SU-DHL-6 (cell line): ENCODE data around the gene NRF1.

Source experiments
- H2AFZ ChIP-seq: fragments of 200-600 bp; sonication (generic); 2 replicates; pipeline ENCODE4 v1.6.1; 2014; ENCODE audit warnings: low read depth, mild to moderate bottlenecking, moderate library complexity, mixed read lengths, antibody characterized with exemption, low read length; ENCODE audit not compliant: severe bottlenecking
- H3F3A ChIP-seq: fragments of 200-600 bp; shearing (Covaris generic); 2 replicates; pipeline ENCODE4 v1.6.0; 2016; ENCODE audit warnings: antibody characterized with exemption, mild to moderate bottlenecking; ENCODE audit not compliant: insufficient read depth
- H3K27ac ChIP-seq: fragments of 200-600 bp; sonication (generic); 2 replicates; pipeline ENCODE4 v1.5.1; 2016; ENCODE audit warnings: low read depth, mild to moderate bottlenecking, low read length, moderate library complexity, mixed read lengths
- H3K27me3 ChIP-seq: fragments of 200-600 bp; sonication (generic), shearing (Covaris generic); 2 replicates; pipeline ENCODE4 v1.6.0; 2014; ENCODE audit warnings: mild to moderate bottlenecking, low read length
- H3K36me3 ChIP-seq: fragments of 200-600 bp; sonication (generic); 2 replicates; pipeline ENCODE4 v1.6.1; 2014; ENCODE audit warnings: mild to moderate bottlenecking, low read length, mixed read lengths
- H3K4me2 ChIP-seq: fragments of 300-600, 200-600 bp; shearing (Covaris generic), sonication (generic); 2 replicates; pipeline ENCODE4 v1.6.0; 2014; ENCODE audit warnings: low read length, low read depth, mild to moderate bottlenecking; ENCODE audit not compliant: poor library complexity, severe bottlenecking
- H3K4me3 ChIP-seq: fragments of 200-600 bp; sonication (generic); 2 replicates; pipeline ENCODE4 v1.5.1; 2014; ENCODE audit warnings: antibody characterized with exemption, low read length, mild to moderate bottlenecking, mixed read lengths; ENCODE audit not compliant: insufficient read depth, poor library complexity, severe bottlenecking
- H3K79me2 ChIP-seq: fragments of 200-600 bp; sonication (generic); 2 replicates; pipeline ENCODE4 v1.6.1; 2014; ENCODE audit warnings: mild to moderate bottlenecking, low read length, moderate library complexity; ENCODE audit not compliant: insufficient read depth
- H3K9ac ChIP-seq: fragments of 200-600 bp; sonication (generic); 2 replicates; pipeline ENCODE4 v1.7.0; 2014; ENCODE audit warnings: mild to moderate bottlenecking, low read length
- H3K9me2 ChIP-seq: fragments of 200-600 bp; sonication (generic); replicated peaks from 2 replicates; pipeline ENCODE4 v1.6.1; 2014; ENCODE audit warnings: low read length; ENCODE audit not compliant: insufficient read depth
- H3K9me3 ChIP-seq: fragments of 200-600 bp; sonication (generic); 2 replicates; pipeline ENCODE4 v1.6.1; 2014; ENCODE audit warnings: low read length, mixed read lengths; ENCODE audit not compliant: insufficient read depth
- H4K20me1 ChIP-seq: fragments of 200-600 bp; sonication (generic); 2 replicates; pipeline ENCODE4 v1.6.1; 2014; ENCODE audit warnings: low read depth, mild to moderate bottlenecking, antibody characterized with exemption, low read length, moderate library complexity, mixed read lengths
- CTCF ChIP-seq: fragments of 200-600 bp; sonication (generic); IDR thresholded peaks from one replicate; pipeline ENCODE4 v1.5.1; 2017; ENCODE audit warnings: antibody characterized with exemption, mild to moderate bottlenecking, low read length, moderate library complexity; ENCODE audit not compliant: insufficient read depth, poor library complexity, severe bottlenecking
- EZH2phosphoT487 ChIP-seq: fragments of 200-600 bp; sonication (generic), shearing (Covaris generic); conservative IDR thresholded peaks from 2 replicates; pipeline ENCODE4 v1.6.1; 2018; ENCODE audit warnings: mild to moderate bottlenecking, antibody characterized with exemption, low read length, moderate library complexity, mixed read lengths

The NRF1 gene

DNA sequence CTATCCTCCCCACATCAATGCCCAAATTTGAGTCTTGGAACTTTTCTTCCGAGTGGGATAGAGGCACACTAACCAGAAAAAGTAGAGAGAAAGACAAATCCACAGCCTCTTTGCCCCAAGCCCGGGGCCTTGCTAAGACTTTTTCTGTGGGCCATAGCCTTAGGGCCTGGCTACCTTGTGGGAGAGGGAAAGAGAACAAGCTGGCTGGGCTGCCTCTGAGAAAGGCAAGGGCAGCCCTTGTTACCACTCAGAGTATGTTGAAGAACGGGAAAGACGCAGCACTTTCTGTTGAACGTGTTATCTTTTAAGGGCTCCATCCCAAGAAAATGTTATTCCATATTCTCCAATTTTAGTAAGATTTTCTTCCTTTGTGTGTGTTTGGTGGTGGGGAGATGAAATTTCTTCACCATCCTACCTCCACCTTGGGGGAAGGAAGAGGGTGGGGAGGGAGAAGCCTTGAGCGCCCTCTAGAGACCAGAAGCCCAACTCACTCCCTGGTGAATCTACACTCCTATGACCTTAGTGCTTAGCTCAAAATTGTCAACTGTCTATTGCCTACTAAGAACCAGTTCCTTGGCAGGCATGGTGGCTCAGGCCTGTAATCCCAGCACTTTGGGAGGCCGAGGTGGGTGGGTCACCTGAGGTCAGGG, 3.9 kb upstream of the NRF1 start:
- no peak overlapping the region for H3K9ac ChIP-seq
- no peak overlapping the region for H3K4me3 ChIP-seq
- H3K27me3 ChIP-seq = no peaks in the 10 kb centered on the region
- no peaks in the 10 kb centered on the region for H3F3A ChIP-seq
- H3K4me2 ChIP-seq = no peak overlapping the region
- H4K20me1 ChIP-seq = no peaks in the 10 kb centered on the region
- TF ChIP-seq CTCF (peak; percentile 60), EZH2phosphoT487 (no peak)
- no peaks in the 10 kb centered on the region for H3K9me2 ChIP-seq
- no peak overlapping the region for H2AFZ ChIP-seq
- no peak overlapping the region for H3K27ac ChIP-seq
- H3K36me3 ChIP-seq = 0 out of 2 replicates have a peak, but pooled peaks cover 4% of the 10 kb centered on the region
- no peaks in the 10 kb centered on the region for H3K9me3 ChIP-seq
- peaks cover 24% of the 10 kb centered on the region for H3K79me2 ChIP-seq

DNA sequence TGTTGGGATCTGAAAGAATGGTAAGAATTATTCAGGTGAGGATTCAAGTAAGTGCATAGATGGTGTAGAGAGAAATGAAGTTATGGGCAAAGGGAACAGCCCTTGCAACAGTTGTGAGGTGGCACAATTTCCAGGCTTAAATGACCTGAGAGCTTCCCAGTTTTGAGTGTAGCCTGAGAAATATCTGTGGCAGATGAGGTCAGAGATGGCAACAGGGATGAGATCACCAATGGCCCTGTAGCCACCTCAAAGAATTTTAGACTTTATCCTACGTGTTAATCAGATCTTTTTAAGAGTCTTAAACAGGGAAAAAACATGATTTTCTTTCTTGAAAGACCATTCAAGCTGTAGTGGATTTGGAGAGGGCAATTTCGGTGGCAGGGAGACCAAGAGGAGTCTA, 1.9 kb upstream of the NRF1 start:
- H3K9me3 ChIP-seq = no peaks in the 10 kb centered on the region
- H4K20me1 ChIP-seq = peaks cover 5% of the 10 kb centered on the region; the same call in 1 of the 2 replicates
- peak overlapping the region; percentile 77 for H3K4me2 ChIP-seq
- no peaks in the 10 kb centered on the region for H3K27me3 ChIP-seq
- 0 out of 2 replicates have a peak, but pooled peaks cover 4% of the 10 kb centered on the region for H3K36me3 ChIP-seq
- no peaks in the 10 kb centered on the region for H3K9me2 ChIP-seq
- no peak overlapping the region for H3K4me3 ChIP-seq
- no peak overlapping the region for H3K27ac ChIP-seq
- H3F3A ChIP-seq = peaks cover 3% of the 10 kb centered on the region; the same call in 1 of the 2 replicates
- no peak overlapping the region for H2AFZ ChIP-seq
- TF ChIP-seq EZH2phosphoT487 (no peak), CTCF (no peak)
- H3K79me2 ChIP-seq = peaks cover 44% of the 10 kb centered on the region
- no peak overlapping the region for H3K9ac ChIP-seq

DNA sequence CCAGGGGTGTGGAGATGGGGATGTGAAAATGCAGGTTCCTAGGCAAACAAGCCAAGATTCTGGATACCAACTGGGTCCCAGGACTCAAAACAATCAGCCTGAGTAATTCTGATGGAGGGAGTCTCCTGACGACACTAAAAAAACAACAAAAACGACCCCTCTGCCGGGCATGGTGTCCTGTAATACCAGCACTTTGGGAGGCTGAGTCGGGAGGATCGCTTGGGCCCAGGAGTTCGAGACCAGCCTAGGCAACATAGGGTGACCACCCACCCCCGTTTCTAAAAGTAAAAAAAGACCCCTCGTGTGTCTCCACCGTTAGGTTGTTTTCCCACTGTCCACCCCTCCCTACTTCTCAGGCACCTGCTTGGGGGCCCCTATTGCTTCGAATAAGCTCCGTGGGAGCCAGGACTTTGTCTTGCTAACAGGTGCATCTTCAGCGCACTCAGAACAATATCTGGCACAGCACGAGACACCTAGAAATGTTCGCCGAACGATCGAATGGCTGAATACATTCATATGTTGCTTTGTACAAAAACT, 743 bp upstream of the NRF1 start:
- Histone ChIP-seq H3K79me2 (peaks cover 55% of the 10 kb centered on the region), H3K4me3 (peak overlapping the region; percentile 96), H3K4me2 (peak overlapping the region; percentile 77), H3K27me3 (no peaks in the 10 kb centered on the region), H3K9ac (peak overlapping the region; percentile 95), H3K9me3 (no peaks in the 10 kb centered on the region), H2AFZ (peak overlapping the region; percentile 68), H3K9me2 (no peaks in the 10 kb centered on the region), H4K20me1 (peaks cover 11% of the 10 kb centered on the region), H3K27ac (peak overlapping the region; percentile 72), H3F3A (peaks cover 9% of the 10 kb centered on the region; the same call in 1 of the 2 replicates), H3K36me3 (0 out of 2 replicates have a peak, but pooled peaks cover 4% of the 10 kb centered on the region)
- TF ChIP-seq EZH2phosphoT487 = no peak
- no peak for TF ChIP-seq CTCF
